HTERT RPE-1 (cell line): ENCODE results near the gene IDH1.
"Not testable (repeated sequence)": the region's sequence is repeated elsewhere in the genome, so short reads cannot be mapped to it uniquely, and the experiment has no call there.

ENCODE experiments used
- in situ Hi-C: fragments of 300-500 bp; cut with MboI; formaldehyde crosslinking; loops from 4 replicates; pipeline ENCODE4 v1.14.3; 2020; ENCODE audit warnings: low sequenced_read_pairs

IDH1 gene

GRCh38 chr2:208222351-208222750 is 32.5 kb downstream of the IDH1 start:
- in situ Hi-C loops: no loop called here

- in situ Hi-C loops: not testable (repeated sequence)
These were observed 33.0 kb downstream of the IDH1 start for GRCh38 chr2:208221873-208222272.

DNA sequence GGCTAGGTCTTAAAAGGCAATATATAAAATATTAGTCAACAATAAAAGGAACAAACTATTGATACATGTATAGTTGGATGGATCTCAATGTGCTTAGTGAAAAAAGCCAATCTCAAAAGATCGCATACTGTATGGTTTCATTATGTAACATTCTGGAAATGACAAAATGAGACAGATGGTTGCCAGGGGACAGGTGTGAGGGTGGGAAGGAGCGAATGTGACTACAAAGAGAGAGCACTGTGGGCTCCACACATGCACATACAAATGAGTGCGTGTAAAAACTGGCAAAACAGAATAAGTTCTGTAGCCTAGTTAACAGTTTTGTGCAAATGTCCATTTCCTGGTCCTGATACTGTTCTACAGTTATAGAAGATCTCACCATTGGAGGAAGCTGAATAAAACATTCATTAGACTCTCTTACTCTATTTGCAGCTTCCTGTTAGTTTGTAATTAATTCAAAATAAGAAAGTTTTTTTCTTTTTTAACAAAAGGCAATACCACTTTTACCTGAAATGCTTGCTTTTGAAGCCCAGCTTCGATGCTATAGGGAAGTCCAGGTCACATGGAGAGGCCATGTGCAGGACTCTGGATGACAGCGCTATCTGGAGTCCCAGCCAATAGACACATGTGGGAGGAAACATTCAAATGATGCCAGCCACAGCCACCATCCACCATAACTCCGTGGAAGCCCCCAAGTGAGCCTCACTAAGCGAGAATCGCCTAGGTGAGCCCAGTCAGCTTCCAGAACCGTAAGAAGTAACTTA is 44.0 kb downstream of the IDH1 start:
- in situ Hi-C loops: no loop called here

GRCh38 chr2:208208335-208209085 is 46.4 kb downstream of the IDH1 start:
- in situ Hi-C loops: no loop called here

DNA sequence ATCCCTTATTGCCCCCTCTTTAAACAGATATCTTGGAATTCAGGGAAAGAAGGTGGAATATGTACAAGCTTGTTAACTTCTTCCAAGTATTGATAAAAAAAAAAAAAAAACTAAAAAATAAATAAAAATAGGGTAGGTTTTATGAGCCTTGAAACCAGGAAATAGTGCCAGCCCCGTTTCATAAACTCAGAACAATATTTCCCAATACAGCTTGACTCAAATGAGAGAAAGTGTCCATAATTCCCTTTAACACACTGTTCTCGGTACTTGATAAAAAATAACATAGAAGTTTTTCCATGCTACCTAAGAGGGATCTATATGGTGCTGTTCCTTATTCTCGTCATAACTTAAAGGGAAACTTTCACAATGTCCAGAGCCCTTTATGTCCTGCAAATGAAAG is 47.1 kb downstream of the IDH1 start:
- in situ Hi-C loops: no loop called here

DNA sequence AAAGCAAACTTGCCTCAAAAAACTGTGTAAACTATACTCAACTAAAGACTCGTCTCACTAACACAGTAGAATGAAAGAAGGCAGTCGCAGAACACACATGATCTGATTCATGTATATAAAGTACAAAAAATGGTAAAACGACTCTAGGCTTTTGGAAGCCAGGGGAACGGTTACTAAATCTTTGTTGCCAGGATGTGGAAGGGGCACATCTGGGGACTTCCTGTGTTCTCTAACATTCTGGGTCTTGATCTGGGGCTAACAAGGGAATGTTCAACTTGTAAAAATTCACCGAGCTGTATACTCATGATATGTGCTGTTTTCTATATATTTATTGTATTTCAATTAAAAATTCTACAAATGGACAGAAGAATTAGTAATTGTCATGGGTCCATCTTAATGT is 50.7 kb downstream of the IDH1 start:
- in situ Hi-C loops: no loop called here

- in situ Hi-C loops: no loop called here
These were observed 59.3 kb downstream of the IDH1 start for GRCh38 chr2:208195531-208195930.

DNA sequence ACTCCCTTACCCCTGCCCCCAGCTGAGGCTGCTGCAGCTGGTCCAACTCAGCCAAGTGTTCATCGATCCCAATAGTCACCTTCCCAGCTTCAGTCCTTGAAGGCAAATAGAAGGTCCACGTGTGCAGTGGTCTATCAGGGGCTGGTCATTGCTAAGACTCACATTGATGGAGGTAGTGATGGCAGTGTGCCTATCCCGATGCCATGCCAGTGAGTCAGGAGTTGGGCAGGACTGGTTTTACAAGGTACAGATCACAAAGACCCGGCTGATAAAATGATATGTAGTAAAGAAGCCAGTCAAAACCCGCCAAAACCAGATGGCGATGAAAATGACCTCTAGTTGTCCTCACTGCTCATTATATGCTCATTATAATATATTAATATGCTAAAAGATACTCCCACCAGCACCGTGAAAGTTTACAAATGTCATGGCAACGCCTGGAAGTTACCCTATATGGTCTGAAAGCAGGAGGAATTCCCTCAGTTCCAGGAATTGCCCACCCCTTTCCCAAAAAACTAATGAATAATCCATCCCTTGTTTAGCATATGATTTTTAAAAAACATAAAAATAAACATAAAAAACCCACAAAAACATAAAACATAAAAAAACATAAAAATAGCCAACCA is 62.1 kb downstream of the IDH1 start:
- in situ Hi-C loops: no loop called here

DNA sequence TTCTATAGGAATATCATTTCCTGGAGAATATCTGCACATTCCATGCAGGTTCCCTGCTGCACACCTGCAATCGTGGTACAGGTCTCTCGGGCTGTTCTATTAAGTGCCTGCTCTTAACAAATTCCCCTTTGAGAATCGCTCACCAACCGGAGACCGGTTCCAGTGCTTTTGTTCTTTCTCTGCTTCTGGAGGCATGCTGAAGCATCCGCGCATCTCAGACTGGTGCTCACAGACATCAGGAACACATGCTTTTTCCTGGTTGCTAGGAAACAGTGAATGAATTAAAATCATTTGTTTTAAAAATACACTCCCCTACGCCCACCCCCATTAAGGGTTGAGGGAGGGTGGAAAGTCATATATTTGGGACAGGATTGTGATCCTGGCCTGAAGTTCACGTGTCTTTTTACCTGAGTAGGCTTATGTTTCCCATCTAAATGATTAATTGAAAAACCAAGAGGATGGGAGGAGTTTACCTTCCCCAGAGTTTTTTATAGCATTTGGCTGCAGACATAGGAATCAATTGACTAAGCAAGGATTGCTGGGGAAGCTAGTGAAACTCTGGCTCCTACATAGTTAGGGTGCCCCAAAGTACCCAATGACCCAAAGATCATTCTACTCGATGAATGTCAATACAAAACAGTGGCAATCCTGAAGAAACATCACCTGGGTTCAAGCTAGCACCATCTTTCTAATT is 64.9 kb downstream of the IDH1 start, which contains the start of gene C2orf80:
C2orf80 (minus strand) TSS at position 221 of the 694 bp plus-strand sequence. CDS start 3,044 bp downstream, outside the sequence.
- in situ Hi-C loops: no loop called here

GRCh38 chr2:208189069-208189809 is 65.6 kb downstream of the IDH1 start:
- in situ Hi-C loops: no loop called here

DNA sequence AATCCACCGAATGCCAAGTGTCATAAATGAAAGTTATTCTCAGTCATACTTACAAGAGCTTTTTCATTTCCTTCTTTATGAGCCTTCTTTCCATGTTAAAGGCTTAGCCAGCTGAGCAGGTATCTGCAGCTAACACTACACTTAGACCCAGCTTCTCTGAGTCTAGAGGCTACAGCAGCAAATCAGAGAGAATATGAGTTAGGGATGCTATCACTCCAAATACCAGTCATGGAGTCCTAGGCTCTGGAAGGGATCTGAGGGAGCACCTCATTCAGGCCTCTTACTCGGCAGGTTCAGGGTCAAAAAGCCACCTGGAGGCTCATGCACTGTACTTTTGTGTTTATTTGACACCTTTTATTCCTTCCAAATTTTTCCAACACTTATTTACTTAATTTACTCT is 68.0 kb downstream of the IDH1 start:
- in situ Hi-C loops: no loop called here

DNA sequence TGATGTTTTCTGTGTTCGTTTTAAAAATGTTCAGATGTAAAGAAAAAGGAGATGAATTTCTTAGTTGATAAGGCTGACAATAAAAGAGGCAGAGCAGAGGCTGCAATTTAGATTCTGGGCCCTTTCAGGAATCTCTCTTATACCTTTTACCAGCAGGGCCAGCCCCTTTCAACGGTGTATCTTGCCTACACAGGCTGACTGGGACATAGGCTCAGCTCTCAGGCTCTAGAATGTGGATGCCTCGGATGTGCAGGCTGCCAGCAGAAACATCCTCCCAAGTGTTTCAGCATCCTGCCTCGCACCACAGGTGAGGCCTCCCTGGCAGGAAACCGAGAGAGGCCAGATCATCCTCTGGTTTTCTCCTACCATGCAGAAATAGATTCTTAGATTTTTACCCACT is 68.4 kb downstream of the IDH1 start:
- in situ Hi-C loops: no loop called here
